Measurements from ENCODE around the gene CHAF1B. TPM values are rescaled to one million over a fixed set of nuclear protein-coding genes. Genes with fewer than 3 reads are reported as not detected.

Gene CHAF1B
- polyA plus RNA-seq, 1 of the 3 experiments (the other 2 are of a cell fraction) = 6.8 TPM

DNA sequence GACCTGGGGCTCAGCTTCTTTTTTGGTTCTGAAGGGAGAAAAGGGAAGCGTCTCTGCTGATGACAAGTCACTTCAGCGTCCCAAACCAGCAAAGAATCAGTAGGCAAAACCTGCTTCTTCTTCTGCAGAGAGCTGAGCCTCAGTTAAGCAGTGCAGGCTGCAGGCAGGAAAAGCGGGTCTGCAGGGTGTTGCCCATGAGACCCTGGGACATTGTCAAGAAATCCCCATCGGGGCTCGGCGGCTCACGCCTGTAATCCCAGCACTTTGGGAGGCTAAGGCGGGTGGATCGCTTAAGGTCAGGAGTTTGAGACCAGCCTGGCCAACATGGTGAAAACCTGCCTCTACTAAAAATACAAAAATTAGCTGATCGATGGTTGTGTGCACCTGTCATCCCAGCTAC, 78.0 kb downstream of the CHAF1B start:
- ChIA-PET POLR2A (no interaction called here), CTCF (interaction anchor here (1.4 kb wide), 1 partner anchor 42 kb away, joined by 3 read pairs; no protein-coding TSS in a partner anchor)
- no peak overlapping the region for H3K9ac ChIP-seq
- no peak overlapping the region for H2AFZ ChIP-seq (ENCODE audit: low read depth)
- no peak overlapping the region for H3K4me3 ChIP-seq (ENCODE audit: low read depth in 2 of 2, low read length in 1 of 2)
- TF ChIP-seq EP300 (IDR thresholded peaks at IDR 0.05; ENCODE audit: borderline replicate concordance in 1 of 2, low read depth in 1 of 2, low read length in 1 of 2) = no peak
- no peak for TF ChIP-seq TAF1 (IDR thresholded peaks at IDR 0.05; ENCODE audit: borderline replicate concordance, low read depth, low read length)
- no peak for TF ChIP-seq RCOR1 (IDR thresholded peaks at IDR 0.05; ENCODE audit: low read length)
- no peak for TF ChIP-seq EZH2phosphoT487 (IDR thresholded peaks at IDR 0.05; ENCODE audit: borderline replicate concordance, low read depth)
- TF ChIP-seq, protein P1, sequence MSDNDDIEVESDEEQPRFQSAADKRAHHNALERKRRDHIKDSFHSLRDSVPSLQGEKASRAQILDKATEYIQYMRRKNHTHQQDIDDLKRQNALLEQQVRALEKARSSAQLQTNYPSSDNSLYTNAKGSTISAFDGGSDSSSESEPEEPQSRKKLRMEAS (IDR thresholded peaks at IDR 0.05; ENCODE audit: low read depth) = no peak
- TF ChIP-seq, protein P2, sequence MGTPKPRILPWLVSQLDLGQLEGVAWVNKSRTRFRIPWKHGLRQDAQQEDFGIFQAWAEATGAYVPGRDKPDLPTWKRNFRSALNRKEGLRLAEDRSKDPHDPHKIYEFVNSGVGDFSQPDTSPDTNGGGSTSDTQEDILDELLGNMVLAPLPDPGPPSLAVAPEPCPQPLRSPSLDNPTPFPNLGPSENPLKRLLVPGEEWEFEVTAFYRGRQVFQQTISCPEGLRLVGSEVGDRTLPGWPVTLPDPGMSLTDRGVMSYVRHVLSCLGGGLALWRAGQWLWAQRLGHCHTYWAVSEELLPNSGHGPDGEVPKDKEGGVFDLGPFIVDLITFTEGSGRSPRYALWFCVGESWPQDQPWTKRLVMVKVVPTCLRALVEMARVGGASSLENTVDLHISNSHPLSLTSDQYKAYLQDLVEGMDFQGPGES (IDR thresholded peaks at IDR 0.05; ENCODE audit: low read depth, low read length) = no peak
- TF ChIP-seq FOXJ3 (CRISPR knock-in tag; IDR thresholded peaks at IDR 0.05) = no peak
- no peak for TF ChIP-seq SMC3 (IDR thresholded peaks at IDR 0.05; ENCODE audit: low read depth, low read length)
- no peak for TF ChIP-seq FOXM1 (IDR thresholded peaks at IDR 0.05; ENCODE audit: low read depth)
- no peak for TF ChIP-seq RAD21 (IDR thresholded peaks at IDR 0.05; ENCODE audit: low read length)
- TF ChIP-seq, protein P3, sequence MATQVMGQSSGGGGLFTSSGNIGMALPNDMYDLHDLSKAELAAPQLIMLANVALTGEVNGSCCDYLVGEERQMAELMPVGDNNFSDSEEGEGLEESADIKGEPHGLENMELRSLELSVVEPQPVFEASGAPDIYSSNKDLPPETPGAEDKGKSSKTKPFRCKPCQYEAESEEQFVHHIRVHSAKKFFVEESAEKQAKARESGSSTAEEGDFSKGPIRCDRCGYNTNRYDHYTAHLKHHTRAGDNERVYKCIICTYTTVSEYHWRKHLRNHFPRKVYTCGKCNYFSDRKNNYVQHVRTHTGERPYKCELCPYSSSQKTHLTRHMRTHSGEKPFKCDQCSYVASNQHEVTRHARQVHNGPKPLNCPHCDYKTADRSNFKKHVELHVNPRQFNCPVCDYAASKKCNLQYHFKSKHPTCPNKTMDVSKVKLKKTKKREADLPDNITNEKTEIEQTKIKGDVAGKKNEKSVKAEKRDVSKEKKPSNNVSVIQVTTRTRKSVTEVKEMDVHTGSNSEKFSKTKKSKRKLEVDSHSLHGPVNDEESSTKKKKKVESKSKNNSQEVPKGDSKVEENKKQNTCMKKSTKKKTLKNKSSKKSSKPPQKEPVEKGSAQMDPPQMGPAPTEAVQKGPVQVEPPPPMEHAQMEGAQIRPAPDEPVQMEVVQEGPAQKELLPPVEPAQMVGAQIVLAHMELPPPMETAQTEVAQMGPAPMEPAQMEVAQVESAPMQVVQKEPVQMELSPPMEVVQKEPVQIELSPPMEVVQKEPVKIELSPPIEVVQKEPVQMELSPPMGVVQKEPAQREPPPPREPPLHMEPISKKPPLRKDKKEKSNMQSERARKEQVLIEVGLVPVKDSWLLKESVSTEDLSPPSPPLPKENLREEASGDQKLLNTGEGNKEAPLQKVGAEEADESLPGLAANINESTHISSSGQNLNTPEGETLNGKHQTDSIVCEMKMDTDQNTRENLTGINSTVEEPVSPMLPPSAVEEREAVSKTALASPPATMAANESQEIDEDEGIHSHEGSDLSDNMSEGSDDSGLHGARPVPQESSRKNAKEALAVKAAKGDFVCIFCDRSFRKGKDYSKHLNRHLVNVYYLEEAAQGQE (IDR thresholded peaks at IDR 0.05; ENCODE audit: low read depth, low read length) = no peak
- no peak for TF ChIP-seq POLR2AphosphoS5 (IDR thresholded peaks at IDR 0.05; ENCODE audit: low read depth, low read length)
- no peaks in the 10 kb centered on the region for H4K20me1 ChIP-seq (ENCODE audit: insufficient read depth)
- no peak overlapping the region for H3K4me2 ChIP-seq
- no peaks in the 10 kb centered on the region for H3K27me3 ChIP-seq (ENCODE audit: insufficient read depth)
- no peak for DNase-seq
- H3K9me3 ChIP-seq = no peaks in the 10 kb centered on the region
- no peaks in the 10 kb centered on the region for H3K79me2 ChIP-seq (ENCODE audit: insufficient read depth)
- WGBS (ENCODE audit: low lambda C conversion rate) = 80% methylated on average over 10 of the region's 10 CpGs
- H3F3A ChIP-seq (replicated peaks; ENCODE audit: insufficient read depth) = no peaks in the 10 kb centered on the region
- no peaks in the 10 kb centered on the region for H3K36me3 ChIP-seq (replicated peaks in 1 of 2; ENCODE audit: control insufficient read depth in 1 of 2, insufficient read depth in 2 of 2, low read length in 1 of 2)
- no peak overlapping the region for H3K27ac ChIP-seq (ENCODE audit: low read depth in 2 of 2, low read length in 1 of 2)
- no peaks in the 10 kb centered on the region for H3K4me1 ChIP-seq (ENCODE audit: control insufficient read depth in 1 of 2, insufficient read depth in 2 of 2, low read depth in 1 of 2, low read length in 1 of 2)
- H3K9me2 ChIP-seq = no peaks in the 10 kb centered on the region

DNA sequence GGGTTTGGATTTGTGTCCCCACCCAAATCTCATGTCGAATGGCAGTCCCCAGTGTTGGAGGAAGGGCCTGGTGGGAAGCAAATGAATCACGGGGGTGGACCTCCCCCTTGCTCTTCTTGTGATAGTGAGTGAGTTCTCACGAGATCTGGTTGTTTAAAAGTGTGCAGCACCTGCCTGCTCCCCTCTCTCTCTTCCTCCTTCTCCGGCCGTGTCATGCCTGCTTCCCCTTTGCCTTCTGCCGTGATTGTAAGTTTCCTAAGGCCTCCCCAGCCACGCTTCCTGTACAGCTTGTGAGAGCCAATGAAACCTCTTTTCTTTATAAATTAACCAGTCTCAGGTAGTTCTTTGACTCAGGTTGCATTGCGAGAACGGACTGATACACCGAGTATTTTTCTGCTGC, 78.8 kb downstream of the CHAF1B start:
- Histone ChIP-seq H3K9ac (no peak overlapping the region), H3F3A (replicated peaks; ENCODE audit: insufficient read depth) (no peaks in the 10 kb centered on the region), H2AFZ (ENCODE audit: low read depth) (no peak overlapping the region), H4K20me1 (ENCODE audit: insufficient read depth) (no peaks in the 10 kb centered on the region), H3K4me3 (ENCODE audit: low read depth in 2 of 2, low read length in 1 of 2) (no peak overlapping the region), H3K36me3 (replicated peaks in 1 of 2; ENCODE audit: control insufficient read depth in 1 of 2, insufficient read depth in 2 of 2, low read length in 1 of 2) (no peaks in the 10 kb centered on the region), H3K27ac (ENCODE audit: low read depth in 2 of 2, low read length in 1 of 2) (no peak overlapping the region), H3K4me1 (ENCODE audit: control insufficient read depth in 1 of 2, insufficient read depth in 2 of 2, low read depth in 1 of 2, low read length in 1 of 2) (no peaks in the 10 kb centered on the region), H3K9me2 (no peaks in the 10 kb centered on the region), H3K9me3 (no peaks in the 10 kb centered on the region), H3K4me2 (no peak overlapping the region), H3K79me2 (ENCODE audit: insufficient read depth) (no peaks in the 10 kb centered on the region), H3K27me3 (ENCODE audit: insufficient read depth) (no peaks in the 10 kb centered on the region)
- no peak for DNase-seq
- CTCF ChIA-PET = no interaction called here
- POLR2A ChIA-PET = no interaction called here
- TF ChIP-seq JUND (IDR thresholded peaks at IDR 0.05) (no peak), GABPA (IDR thresholded peaks at IDR 0.05; ENCODE audit: low read depth) (no peak), MXI1 (IDR thresholded peaks at IDR 0.05; ENCODE audit: low read depth, low read length) (no peak), TCF12 (IDR thresholded peaks at IDR 0.05) (no peak), NFIC (IDR thresholded peaks at IDR 0.05; ENCODE audit: borderline replicate concordance) (no peak), RCOR1 (IDR thresholded peaks at IDR 0.05; ENCODE audit: low read length) (no peak)
- TF ChIP-seq, protein P4, sequence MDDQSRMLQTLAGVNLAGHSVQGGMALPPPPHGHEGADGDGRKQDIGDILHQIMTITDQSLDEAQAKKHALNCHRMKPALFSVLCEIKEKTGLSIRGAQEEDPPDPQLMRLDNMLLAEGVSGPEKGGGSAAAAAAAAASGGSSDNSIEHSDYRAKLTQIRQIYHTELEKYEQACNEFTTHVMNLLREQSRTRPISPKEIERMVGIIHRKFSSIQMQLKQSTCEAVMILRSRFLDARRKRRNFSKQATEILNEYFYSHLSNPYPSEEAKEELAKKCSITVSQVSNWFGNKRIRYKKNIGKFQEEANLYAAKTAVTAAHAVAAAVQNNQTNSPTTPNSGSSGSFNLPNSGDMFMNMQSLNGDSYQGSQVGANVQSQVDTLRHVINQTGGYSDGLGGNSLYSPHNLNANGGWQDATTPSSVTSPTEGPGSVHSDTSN (IDR thresholded peaks at IDR 0.05) = no peak
- TF ChIP-seq, protein P1 (IDR thresholded peaks at IDR 0.05; ENCODE audit: low read depth) = no peak
- WGBS (ENCODE audit: low lambda C conversion rate) = 82% methylated on average over 10 of the region's 10 CpGs

Data from SK-N-SH (cell line).